Upper lobe of right lung (tissue), 1 donor: ENCODE results near the gene KCNMA1. TPM values are rescaled to one million over a fixed set of nuclear protein-coding genes. Genes with fewer than 3 reads are reported as not detected.

Experiments used
- ATAC-seq: fragments of 200-7000 bp; cut with Tn5 transposase; one replicate; pipeline ENCODE4 v1.9.1; 2020; ENCODE audit warnings: mild to moderate bottlenecking, moderate library complexity
- DNase-seq: peaks from one replicate; pipeline ENCODE4 v3.0.0-alpha.2; 2020
- H3K27ac ChIP-seq: fragments of 200-600 bp; one replicate; pipeline ENCODE4 v1.8.0; 2022
- H3K27me3 ChIP-seq: fragments of 200-600 bp; one replicate; pipeline ENCODE4 v1.8.0; 2022; ENCODE audit warnings: mild to moderate bottlenecking
- H3K36me3 ChIP-seq: fragments of 200-600 bp; one replicate; pipeline ENCODE4 v1.8.0; 2022
- H3K4me1 ChIP-seq: fragments of 200-600 bp; one replicate; pipeline ENCODE4 v1.8.0; 2022
- H3K4me3 ChIP-seq: fragments of 200-600 bp; one replicate; pipeline ENCODE4 v1.8.0; 2022; ENCODE audit warnings: mild to moderate bottlenecking
- H3K9me3 ChIP-seq: fragments of 200-600 bp; one replicate; pipeline ENCODE4 v1.8.0; 2022
- CTCF ChIP-seq: fragments of 200-600 bp; IDR thresholded peaks from one replicate; pipeline ENCODE4 v1.8.0; 2022; ENCODE audit warnings: antibody characterized with exemption
- intact Hi-C: fragments of 100-400 bp; cut with DNase I; formaldehyde crosslinking; loops from one replicate; pipeline ENCODE4 v1.11.0; 2022
- total RNA-seq: library from RNA; stranded (reverse); fragmentation: NEBNext Ultra II Directional; extraction: Animal tissue kit (Norgen Biotek cat#: 25700); gene quantifications from one replicate; pipeline ENCODE4 v1.2.1, GENCODE V29; 2021
- donor health status: DM: no; HTN: yes; CAD: no; lungs with severe emphysema.

Gene KCNMA1
- total RNA-seq, 1 donor from 2014 or later: 26.3 TPM

DNA sequence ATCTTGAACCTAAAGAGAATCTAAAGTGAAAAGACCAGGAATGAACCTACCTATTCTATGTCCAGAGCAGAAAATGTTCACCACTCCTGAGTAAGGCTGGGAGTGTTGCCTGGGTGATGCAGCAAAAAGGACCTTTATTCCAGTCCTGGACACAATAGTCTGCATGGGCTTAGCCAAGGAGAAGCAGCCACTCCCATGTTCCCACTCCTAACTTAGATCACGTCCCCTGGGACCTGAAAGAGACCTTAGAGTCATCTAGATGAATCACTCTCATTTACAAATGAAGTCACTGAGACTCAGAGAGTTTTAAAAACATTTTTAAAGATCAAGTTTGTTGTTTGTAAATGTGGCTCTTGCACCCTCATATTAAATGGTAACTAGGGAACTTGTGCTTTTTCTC is 763.4 kb downstream of the KCNMA1 start:
- Histone ChIP-seq H3K4me3 (no peak overlapping the region), H3K27me3 (peaks cover 4% of the 10 kb centered on the region), H3K27ac (no peak overlapping the region), H3K9me3 (no peaks in the 10 kb centered on the region), H3K4me1 (no peaks in the 10 kb centered on the region), H3K36me3 (no peaks in the 10 kb centered on the region)
- intact Hi-C loops: no loop called here
- DNase-seq (no peak), ATAC-seq (no peak)
- TF ChIP-seq CTCF: no peak

DNA sequence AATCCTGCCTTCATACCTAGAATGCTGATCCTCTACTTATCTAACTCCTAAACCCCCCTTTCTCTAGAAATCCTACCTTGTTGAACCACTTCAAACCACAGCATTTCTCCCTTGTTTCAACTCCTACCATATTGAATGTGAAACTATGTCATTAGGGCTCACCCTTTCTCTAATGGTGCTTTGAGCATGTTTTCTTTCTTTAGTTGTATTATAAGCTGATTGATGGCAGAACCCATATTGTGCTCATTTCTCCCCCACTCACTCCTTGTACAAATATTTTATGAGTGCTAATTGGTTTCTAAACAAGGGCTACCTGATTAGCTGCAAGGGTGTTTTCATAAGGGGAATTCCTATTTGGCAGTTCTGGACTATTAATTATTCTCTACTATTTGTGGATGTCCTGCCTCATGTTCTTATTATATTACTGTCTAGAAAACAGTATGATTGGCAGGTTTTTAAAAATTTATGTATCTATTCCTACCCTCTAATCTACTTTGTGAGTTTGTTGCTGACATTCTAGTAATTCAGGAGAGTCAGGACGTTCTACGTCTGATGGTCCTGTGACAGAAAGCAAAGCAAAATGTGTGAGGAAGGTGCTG is 765.8 kb downstream of the KCNMA1 start:
- no peak for DNase-seq
- H3K9me3 ChIP-seq: no peaks in the 10 kb centered on the region
- TF ChIP-seq CTCF: no peak
- no peaks in the 10 kb centered on the region for H3K36me3 ChIP-seq
- intact Hi-C loops: no loop called here
- no peaks in the 10 kb centered on the region for H3K27me3 ChIP-seq
- ATAC-seq: no peak
- H3K27ac ChIP-seq: no peak overlapping the region
- H3K4me3 ChIP-seq: no peak overlapping the region
- no peaks in the 10 kb centered on the region for H3K4me1 ChIP-seq

DNA sequence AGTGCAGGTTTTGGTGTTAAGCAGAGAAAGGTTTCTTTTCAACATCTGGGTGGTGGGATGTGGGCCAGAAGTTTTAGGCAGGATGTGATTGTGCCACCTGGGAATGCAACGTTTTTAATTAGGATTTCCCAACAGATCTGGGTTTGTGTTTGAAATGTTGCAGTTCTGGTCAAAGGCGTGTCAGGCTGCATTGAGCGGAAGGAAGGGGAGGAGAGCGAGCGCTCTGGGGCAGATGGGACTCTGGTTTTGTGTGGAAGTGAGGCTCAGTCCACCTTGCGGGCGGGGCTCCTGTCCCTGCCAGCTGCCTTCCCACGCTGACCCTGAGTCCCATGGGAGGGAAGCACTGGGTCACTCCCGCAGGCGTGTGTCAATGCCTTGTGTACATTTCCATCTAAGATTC is 767.7 kb downstream of the KCNMA1 start:
- ATAC-seq: no peak
- Histone ChIP-seq H3K9me3 (no peaks in the 10 kb centered on the region), H3K4me3 (no peak overlapping the region), H3K4me1 (no peaks in the 10 kb centered on the region), H3K27ac (no peak overlapping the region), H3K36me3 (no peaks in the 10 kb centered on the region), H3K27me3 (no peaks in the 10 kb centered on the region)
- intact Hi-C loops: no loop called here
- DNase-seq: no peak
- no peak for TF ChIP-seq CTCF

DNA sequence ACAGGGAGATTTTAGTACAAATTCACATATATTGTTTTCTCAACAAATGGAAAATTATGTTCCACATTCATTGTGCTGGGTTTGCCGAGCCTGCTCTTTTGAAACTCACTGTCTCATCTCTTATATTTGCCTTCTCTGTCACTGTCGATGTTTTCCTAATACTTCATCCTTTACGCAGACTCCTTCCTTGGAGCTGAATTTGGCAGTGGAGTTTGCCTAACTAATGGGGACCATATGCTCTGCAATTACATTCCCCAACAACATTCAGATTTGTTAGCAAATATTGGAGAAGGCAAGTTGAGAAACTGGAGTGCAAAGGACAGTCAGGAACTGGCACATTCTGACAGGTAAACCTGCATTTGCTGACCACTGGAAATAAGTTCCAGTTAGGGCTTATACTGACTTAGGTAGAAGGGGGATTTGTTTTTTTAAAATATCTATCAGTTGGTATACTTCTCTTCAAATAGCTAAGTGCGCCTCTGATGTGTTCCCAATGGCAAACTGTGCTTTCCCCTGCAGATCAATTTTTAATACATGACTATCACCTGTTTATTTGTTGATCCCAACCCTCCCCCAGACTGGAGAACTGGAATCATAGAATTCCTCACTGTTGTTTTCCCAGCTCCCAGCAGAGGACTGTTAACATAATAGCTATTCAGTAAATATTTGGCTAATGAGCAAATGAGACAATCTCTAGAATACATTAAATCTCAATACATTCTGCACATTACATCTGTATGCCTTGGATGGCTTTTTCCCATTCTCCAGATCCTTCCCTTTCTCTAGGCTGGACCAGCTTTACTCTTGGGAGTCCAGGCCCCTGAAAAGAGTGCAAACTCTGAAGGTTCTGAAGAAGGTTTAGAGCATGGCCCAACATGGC is 769.3 kb downstream of the KCNMA1 start:
- no peak for TF ChIP-seq CTCF
- DNase-seq (no peak), ATAC-seq (no peak)
- Histone ChIP-seq H3K36me3 (no peaks in the 10 kb centered on the region), H3K27me3 (no peaks in the 10 kb centered on the region), H3K27ac (no peak overlapping the region), H3K9me3 (no peaks in the 10 kb centered on the region), H3K4me1 (no peaks in the 10 kb centered on the region), H3K4me3 (no peak overlapping the region)
- intact Hi-C loops: no loop called here

DNA sequence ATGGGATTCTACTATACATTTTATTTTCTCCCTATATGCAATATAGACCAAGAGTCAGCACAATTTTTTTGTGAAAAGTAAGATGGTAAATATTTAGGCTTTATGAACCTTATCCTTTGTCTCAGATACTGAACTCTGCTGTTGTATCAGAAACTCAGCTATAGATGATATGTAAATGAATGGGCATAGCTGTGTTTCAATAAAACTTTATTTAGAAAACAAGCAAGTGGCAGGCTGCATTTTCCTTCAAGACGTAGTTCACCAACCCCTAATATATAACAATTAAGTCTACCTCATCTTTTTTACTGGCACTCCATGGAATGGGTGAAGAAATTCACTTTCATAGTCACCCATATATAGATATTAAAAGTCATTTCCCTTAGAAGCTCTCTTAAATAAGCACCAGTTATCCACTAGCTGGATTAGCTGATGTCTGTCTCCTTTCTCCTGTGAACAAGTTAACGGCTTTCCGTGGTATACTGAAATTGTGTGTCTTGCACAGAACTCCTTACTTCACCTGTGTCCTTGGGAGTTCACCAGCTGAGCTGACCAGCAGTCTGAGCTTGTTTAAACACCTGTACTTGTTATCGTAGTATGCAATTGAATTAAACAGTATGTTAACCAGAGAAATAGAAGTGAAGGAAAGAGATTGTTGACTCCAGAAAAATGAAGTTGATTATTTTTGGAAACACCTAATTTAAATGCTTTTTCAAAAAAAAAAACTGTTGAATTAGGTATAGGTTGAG is 770.6 kb downstream of the KCNMA1 start:
- Histone ChIP-seq H3K27ac (no peak overlapping the region), H3K9me3 (no peaks in the 10 kb centered on the region), H3K36me3 (no peaks in the 10 kb centered on the region), H3K27me3 (no peaks in the 10 kb centered on the region), H3K4me3 (no peak overlapping the region), H3K4me1 (no peaks in the 10 kb centered on the region)
- intact Hi-C loops: no loop called here
- no peak for TF ChIP-seq CTCF
- DNase-seq (no peak), ATAC-seq (no peak)
